ENCODE data around the gene FUBP3.

The FUBP3 gene

DNA sequence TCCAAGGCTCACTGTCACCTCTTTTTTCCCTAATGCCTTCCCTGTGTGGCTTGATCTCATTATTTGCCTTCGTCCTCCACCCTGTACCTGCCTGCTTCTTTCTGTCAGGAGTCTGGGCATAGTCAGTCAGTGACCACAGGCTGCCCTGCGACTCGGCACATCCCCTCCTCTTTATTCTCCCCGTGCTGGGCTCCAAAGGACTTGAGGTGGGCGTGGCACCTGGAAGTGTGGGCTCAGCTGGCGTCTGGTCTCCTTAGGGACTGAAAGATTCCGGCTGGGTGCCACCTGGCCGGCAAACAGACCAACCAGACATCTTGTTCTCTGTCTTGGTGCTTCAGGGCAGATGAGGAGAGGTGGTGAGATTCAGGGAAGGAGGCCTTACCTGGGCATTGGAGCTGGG lies 55.4 kb downstream of the FUBP3 start:
- no peak for DNase-seq

DNA sequence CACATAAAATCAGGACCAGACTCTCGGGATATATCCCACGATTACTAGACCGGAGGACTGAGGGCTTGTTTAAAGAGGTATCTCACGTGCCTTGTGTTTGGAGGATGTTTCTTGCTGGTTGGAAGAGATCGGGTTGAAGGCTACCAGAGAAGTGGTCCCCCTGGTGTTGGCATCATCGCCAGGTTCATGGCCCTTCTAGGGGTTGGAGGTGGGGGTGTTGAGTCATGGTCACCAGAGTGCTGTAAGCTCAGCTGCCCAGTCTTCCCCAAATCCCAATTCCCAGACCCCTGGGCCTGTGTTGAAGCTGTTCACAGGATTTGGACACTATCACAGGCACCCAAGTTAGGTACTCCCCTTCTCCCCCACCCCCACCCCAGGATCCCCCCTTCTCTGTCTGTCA lies 55.9 kb downstream of the FUBP3 start:
- no peak for DNase-seq

DNA sequence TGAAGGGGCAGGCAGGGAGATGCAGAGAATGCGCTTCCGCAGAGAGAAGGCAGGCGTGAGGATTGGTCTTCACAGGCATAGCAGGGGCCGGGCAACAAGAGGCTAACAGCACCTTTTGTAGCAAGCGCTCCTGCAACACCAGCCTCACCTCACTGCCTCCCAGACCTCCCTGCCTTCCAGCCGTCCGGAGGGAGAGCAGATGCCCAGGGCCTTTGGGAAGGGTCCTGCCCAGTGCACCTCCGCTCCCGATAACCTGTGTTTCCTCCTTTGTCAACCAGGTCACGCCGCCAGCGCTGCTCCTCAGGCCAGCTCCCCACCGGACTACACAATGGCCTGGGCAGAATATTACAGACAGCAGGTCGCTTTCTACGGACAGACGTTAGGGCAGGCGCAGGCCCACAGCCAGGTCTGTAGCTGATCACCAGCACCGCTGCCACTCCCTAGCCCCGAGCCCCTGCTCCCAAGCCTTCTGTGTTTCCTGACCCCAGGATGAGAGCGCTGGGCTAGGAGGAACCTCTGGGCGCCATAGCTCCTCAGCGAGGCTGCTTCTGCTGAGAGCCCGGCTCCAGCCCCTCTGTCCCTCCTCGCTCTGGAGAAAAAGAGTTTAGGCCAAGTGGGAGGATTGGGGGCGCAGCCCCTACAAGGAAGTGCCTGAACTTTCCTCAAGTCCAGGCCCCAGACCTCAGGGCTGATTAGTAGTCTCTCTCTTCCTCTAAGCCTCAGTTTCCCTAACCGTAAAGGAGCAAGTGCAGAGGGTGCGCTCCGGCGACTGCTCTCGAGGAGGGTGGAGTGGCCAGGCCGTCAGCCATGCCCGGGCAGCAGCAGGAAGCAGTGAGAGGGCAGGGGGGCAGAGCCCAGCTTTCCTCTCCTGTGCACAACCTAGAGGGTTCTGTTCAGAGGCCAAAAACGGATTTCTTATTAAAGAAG lies 56.6 kb downstream of the FUBP3 start:
- no peak for DNase-seq

DNA sequence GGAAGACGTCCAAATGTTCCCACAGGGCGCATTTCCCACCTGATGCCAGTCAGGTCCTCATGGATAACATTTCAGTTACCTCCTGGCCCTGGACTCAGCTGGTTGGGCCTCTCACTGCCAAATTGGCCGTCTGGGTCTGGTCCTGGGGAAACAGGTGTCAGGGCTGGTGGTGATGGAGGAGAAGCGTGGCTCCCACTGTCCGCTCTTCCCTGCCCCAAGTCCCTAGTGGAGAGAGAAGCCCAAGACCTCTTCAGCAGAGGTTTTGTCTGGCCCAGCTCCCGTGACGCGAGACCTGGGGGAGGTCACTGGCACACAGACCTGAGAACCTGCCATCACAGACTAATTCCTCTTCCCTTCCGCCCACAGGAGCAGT lies 57.3 kb downstream of the FUBP3 start:
- no peak for DNase-seq

DNA sequence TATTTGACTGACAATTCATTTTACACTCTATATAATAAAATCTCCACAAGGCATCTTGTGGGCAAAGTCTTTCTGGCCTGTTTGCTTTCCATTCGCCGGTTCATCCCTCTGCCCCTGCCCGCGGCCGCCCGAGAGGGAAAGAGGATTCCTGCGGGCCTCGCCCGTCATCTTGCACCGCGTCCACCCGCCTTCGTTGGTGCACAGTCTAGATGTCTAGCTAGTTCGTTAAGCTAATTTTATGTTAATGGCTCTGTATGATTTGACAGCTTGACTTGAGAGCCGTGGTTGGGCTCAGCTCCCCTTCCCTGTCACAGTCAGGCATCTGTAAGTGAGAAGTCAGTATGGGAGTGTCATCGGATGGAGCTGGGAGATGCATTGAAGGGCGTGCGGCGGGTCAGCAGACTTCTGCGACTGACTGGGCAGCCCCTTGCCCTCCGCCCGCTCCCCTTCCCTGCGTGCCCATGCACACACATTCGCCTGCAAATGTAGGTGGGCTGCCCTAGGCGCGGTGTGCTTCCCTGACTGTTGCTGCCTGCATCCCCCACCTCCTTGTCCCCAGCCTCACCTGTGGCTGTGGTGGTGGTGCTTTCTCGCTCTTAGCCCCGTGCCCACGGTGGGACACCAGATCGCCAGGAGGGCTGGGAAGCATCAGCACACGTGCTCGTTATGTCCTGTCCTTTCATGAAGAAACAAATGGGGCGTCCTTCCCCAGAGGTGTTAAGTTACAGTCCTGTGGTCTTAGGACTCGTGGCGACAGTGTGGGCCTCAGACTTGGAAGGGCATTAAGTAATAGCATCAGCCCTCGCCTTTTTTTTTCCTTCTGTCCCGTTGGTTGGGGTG lies 59.1 kb downstream of the FUBP3 start:
- no peak for DNase-seq

DNA sequence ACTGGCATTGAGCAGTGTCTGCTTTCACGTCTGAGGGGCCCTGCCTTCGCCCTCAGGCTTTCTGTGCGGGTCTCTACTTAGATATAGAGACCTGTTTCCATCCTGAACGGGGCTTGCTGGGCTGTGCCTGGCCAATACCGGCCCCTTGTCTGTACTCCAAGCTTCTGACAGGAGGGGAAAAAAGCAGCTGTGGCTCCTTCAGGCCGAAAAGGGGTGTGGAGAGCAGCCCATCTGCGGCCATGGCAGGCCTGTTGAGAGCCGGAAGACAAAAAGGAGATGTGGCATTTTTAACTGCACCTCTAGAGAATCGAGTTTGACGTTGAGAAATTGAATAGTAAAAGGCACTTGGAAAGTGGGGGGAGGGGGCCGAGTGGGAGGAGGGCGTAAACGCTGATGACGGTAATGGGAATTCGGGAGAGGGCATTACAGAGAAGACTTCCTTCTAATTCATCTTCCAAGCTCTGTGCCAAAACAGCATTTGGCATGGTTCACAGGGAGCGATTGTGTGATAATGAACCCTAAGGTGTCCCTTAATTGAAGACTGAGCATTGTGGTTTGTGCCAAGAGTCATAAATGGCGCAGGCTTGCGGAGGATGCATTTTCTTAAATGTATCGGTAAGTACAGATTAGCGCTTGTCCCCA lies 59.9 kb downstream of the FUBP3 start:
- no peak for DNase-seq

DNA sequence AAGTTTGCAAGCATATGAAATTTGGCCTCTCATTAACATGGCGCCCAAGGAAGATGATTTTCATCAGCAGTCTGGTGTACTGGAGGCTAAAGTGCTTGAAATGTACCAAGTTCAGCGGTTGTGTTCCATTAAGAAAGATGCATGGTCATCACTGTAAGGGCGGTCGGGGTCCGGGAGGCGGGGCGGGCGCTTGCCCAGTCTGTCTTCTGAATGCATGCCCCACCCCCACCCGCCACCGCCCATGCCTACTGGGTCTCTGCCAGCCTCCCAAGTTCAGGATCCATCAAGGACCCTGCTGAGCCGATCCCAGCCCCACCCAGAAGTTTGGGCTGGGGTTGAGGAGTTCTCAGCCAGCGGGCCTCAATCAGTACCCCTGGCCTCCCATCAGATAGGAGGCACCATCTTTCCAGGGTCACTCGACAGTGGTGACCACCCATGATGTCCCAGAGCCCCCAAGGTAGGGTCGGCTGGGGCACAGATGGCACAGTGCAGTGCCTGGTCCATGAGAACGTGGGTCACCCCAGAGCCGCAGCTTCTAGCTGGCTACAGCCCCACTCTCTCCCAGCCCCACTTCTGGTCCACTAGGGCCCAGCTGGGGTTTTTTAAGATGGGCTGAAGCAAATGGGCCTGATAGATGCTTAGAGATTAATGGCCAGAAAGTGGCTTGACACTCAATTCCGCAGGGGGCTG lies 60.6 kb downstream of the FUBP3 start:
- DNase-seq: no peak

DNA sequence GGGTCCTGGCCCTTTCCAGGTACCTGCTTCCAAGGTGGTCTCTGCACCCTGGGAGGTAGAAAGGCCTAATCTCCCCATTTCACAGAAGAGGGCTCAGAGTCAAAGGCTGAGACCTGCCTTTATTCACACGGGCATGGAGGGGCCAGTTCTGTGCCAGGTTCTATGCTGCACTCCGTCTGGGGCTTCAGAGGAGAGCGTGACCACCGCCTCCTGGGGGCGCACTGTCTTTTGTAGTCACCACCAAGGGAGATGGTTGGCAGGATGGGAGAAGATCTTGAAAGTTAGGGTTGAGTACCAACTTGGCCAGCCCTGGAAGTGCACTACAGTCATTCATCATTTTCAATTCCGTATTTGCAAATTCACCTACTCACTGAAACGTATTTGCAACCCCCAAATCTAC lies 61.3 kb downstream of the FUBP3 start:
- no peak for DNase-seq

DNA sequence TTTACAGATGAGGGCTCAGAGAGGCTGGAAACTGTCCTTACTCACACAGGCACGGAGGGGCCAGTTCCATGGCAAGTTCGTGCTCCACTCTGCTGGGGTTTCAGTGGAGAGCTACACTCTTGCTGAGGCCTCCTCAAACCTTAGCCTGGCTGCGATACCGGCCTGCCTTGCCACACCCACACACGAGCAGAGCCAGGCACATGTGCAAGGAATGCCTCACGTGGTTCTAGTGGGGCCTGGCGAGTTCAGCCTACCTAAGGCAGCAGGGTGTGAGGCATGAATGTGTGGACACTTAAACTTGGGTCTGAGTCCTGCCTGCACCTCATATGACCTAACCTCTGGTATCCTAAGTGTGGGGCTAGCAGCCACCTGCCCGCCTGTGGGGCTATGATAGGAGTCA lies 63.5 kb downstream of the FUBP3 start:
- DNase-seq: no peak

DNA sequence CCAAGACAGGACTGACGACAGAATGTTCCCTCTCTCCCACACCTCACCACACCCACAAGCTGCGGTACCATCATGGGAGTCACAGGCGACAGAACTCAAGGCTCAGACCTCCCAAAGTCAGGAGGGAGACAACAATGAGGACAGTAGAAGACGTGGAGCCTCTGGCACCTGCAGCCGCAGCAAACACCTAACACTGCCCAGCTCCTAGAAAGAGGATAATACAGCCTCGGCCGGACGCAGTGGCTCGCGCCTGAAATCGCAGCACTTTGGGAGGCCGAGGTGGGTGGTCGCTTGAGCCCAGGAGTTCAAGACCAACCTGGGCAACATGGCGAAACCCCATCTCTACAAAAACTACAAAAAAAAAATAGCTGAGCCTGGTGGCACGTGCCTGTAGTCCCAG lies 71.8 kb downstream of the FUBP3 start:
- DNase-seq: no peak

DNA sequence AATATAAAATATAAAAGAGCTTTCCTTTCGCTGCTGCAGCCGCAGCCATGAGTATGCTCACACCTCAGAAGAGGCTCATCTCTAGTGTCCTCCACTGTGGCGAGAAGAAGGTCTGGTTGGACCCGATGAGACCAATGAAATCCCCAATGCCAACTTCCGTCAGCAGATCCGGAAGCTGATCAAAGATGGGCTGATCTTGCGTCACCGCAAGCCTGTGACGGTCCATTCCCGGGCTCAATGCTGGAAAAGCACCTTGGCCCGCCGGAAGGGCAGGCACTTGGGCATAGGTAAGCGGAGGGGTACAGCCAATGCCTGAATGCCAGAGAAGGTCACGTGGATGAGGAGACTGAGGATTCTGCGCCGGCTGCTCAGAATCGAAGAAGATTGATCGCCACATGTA lies 72.4 kb downstream of the FUBP3 start:
- DNase-seq: no peak

DNA sequence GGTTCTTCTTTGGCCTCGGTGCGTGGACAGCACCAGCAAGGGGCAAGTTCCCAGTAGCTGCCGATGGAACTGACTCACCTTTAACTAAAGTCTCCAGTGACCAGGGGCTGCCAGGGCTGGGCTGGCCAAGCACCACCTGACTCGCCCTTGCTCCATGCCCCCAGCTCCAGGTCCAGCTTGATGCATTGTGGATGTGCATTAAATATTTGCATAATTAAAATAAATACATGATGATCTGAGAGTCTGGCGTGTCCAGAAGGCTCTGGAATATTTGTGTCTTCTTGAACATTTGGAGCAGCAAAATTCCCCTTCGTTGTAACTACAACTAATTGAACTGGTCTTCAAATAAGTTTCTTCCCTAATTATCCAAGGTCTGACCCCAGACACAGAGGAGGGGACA lies 75.5 kb downstream of the FUBP3 start:
- DNase-seq: no peak

DNA sequence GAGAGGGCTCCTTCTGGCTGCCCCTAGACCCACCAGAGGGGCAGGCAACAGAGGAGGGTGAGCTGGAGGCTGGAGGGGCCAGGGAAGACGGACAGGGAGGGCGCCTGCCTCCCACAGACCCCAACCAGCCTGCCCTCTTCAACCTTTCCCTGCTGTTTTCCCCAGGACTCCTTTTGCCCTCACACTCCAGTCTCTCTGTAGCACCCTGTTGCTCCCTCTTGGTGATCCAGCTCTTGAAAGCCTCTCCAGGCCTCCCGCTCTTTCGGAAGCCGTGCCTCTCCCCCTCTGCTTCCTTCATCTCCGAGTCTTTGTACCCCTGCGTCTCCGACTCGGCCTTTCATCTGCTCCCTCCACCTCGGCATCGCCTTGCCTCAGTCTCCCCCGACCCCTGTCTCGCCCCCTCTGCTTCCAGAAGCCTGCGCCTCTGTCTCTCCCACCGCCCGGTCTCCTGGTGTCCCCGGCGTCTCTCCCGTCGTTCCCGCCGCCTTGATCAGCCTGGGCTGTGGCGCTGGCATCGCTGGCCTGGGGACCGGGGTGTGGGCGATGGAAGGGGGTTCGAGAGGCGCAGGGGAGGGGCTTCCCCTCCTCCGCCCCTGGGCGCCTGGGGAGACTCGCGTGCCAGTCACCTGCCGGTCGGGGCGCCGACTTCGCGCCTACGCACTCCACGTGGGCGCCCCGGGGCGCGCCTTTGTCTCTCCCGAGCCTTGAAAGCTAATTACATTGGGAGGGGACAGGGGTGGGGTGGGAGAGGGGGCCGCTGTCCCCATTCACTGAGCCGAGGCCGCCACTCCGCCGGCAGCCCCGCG lies 79.7 kb downstream of the FUBP3 start:
- no peak for DNase-seq

DNA sequence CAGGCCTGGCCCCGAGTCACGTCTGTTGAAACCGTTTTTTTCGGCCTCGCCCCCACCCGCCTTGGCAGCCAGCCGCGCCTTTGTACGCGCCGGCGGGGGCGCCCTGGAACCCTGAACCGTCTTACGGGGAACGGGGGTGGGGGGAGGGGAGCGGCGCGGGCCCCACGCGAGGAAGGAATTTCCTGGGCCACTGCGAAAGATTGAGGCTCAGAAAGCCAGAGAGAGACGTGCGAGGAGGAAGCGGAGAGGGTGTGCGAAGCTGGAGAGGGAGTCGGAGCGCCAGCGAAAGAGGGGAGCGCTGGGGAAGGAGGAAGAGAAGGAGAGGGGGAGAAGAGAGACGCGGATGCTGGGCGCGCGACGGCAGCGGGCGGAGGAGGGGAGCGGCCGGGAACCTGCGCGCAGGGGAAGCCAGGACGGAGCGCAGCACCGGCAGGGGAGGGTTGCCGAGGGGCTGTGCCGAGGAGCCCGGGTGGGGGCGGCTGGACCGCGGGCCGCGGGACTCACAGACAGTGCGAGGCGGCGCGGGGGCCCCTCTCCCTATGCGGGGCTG lies 80.4 kb downstream of the FUBP3 start:
- DNase-seq: no peak

DNA sequence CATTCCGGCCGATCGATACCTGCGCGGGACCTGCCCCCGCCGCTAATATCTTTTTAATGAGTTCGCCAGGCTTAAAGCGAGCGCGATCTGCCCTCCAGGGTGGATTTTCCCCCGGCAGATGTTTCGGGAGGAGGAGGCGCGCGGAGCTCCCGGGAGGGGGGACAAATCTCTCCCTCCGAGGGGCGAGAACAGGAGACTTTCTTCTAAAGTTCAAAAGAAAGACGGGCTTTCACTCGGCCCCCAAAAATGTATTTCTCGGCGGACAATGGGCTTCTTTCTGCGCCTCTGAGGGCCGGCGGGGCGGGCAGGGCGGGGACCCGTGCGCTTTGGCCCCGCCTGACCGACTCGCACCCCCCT lies 80.9 kb downstream of the FUBP3 start:
- no peak for DNase-seq

DNA sequence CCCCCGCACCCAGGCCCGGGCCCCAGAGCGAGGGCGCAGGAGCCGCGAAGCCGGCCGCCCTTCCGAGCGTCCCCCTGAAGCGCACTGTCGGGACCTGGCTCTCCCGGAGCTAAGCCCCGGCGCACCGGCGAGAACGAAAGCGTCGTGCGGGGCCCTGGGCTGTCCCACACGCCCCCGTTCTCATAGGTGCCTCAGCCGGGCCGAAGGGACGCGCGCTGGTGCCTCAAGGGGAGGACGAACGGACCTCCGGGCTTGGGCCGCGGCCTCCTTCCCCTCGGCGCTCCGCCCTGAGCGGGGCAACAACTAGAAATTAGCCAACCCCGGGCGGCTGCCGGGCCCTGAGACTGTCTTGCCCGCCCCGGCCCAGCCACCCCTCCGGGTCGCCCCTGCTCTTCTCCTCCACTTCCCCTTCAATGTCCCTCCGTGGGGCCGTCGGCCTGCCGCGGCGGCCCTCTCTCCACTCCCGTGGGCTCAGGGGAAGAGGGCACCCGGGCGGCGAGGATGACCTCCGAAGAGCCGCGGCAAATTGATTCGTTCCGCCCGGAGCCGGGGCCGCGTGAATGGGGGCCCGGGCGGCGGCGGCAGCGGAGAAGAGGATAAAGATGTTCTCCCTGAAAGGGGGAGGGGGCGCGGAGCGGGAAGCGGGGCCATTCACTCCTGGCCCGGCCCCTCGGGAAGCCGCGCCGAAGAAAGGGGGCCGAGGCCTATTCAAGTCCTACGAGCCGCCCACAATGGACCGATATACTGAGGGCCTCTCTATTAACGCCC lies 81.5 kb downstream of the FUBP3 start:
- no peak for DNase-seq

DNA sequence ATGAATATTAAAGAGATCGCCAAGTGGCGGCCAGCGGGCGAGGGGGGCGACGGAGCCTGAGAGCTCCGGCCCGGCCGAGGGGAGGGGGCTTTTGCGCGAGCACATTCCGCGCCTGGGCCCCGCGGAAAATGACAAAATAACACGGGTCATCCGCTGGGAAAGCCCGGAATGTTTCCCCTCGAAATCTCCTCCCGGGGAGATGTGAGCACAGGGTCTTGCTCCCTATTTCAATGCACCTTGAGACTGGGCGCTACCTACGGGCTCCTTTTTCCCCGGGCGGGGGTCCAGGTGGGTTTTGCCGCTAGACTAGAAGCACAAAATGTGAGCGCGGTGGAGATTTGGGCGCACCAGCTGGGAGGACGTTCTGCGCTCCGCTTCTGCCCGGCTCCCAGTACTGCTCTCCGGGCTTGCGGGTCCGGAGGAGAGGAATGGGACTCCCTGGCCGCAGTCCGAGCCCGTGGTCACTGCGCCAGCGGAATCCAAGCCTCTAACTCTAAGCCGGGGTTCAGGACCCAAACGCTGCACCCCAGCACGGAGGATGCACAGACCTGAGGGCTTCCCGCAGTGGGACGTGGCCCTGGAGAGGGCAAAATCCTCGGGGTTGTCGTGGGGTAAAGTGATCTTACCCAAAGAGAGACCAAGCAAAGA lies 82.2 kb downstream of the FUBP3 start:
- no peak for DNase-seq

DNA sequence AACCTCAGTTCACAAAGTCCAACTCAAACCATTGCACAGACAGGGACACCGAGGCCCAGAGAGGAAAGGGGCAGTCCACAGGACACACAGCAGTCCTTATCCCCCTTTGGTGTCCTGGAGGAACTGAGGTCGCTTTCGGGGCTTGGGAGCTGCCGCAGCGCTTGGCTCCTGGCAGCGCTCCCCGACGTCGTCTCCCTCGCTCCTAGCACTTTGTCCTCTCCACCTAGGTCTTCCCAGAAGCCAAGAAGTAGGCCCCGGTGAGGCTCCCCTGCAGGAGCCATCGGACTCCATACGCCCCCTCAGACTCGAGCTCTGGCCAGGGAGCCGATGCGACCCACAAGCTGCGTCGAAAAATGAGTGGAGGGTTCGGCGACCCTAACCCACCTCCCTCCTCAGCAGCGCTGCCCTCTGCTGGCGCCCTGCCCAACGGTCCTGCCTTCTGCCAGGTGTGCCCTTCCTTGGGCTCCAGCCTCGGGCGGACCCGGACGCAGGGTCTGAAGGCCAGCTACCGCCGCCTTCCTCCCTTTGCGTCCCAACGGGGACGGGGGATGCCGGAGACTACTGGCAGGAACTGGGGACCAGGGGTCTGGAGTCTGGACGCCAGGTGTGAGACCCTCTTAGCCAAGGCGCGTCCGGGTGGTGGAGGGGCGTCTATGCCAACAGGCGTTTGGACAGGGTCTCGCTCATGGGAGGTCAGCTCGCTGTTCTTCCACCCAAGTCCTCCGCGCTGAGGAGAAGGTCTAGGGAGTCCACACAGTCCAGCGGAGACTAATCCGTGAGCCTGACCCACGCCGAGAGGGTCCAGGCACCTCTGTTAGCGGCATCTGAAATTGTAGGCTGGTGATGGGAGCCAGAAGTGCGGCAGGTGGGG lies 83.0 kb downstream of the FUBP3 start:
- DNase-seq: no peak

DNA sequence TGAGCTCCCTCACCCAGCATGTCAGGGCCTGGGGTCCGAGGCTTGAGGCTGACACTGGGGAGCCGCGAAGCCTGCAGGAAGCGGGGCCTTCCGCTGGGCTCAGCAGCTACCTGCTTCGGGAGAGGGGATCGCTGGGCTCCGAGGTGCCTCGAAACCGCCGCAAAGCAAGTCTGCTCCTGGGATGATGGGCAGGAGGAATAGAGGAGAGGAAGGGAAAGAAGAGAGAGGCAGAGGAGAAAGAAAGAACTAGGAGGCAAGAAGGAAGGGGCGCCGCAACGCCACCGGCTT lies 83.5 kb downstream of the FUBP3 start:
- no peak for DNase-seq

Measured in activated CD4-positive, alpha-beta T cell treated with anti-CD3 and anti-CD28 coated beads, Interleukin-10, Interleukin-2, amounts not matched to agents 100 ng/mL and 50 ng/mL, durations not matched to agents 16 hours and 8 hours (primary cell).